Kidney (tissue), 14 donors: Measurements from ENCODE around the gene NUP205. TPM values are rescaled to one million over a fixed set of nuclear protein-coding genes. Genes with fewer than 3 reads are reported as not detected.

Experiments
- DNase-seq, 5 donors: peaks; one replicate each; pipeline ENCODE4 v3.0.0-alpha.2; 2013 to 2020
- FAIRE-seq: peaks from 2 replicates; lab custom pipeline; 2012; peaks lifted over from hg19 to GRCh38; lab: Jason Lieb, UNC
- H3K27ac ChIP-seq, 2 donors: one replicate each; pipeline ENCODE4 v1.7.0; 2013; ENCODE audit warnings: low read depth in 2 of 2, low read length in 2 of 2, inconsistent platforms in 1 of 2
- H3K27me3 ChIP-seq: one replicate; pipeline ENCODE4 v1.7.1; 2013; ENCODE audit warnings: low read length, inconsistent platforms; ENCODE audit not compliant: control insufficient read depth, insufficient read depth
- H3K36me3 ChIP-seq, 3 donors: one replicate each; pipeline versions ENCODE4 v1.7.0 to v1.7.1; 2013; ENCODE audit warnings: low read length in 3 of 3, control low read depth in 1 of 3, inconsistent platforms in 1 of 3; ENCODE audit not compliant: insufficient read depth in 3 of 3, control insufficient read depth in 2 of 3
- H3K4me1 ChIP-seq, 3 donors: one replicate each; pipeline versions ENCODE4 v1.7.0 to v1.7.1; 2013; ENCODE audit warnings: low read length in 3 of 3, inconsistent platforms in 1 of 3, low read depth in 1 of 3; ENCODE audit not compliant: control insufficient read depth in 2 of 3, insufficient read depth in 2 of 3
- H3K4me3 ChIP-seq, 3 donors: one replicate each; pipeline versions ENCODE4 v1.7.0 to v1.8.1; 2013; ENCODE audit warnings: low read length in 3 of 3, control low read depth in 1 of 3, inconsistent platforms in 1 of 3
- H3K9ac ChIP-seq, 3 donors: one replicate each; pipeline versions ENCODE4 v1.7.0 to v1.7.1; 2013; ENCODE audit warnings: low read length in 3 of 3, control low read depth in 1 of 3, inconsistent platforms in 1 of 3
- H3K9me3 ChIP-seq, 3 donors: one replicate each; pipeline versions ENCODE4 v1.7.0 to v1.7.1; 2013; ENCODE audit warnings: low read length in 3 of 3, control low read depth in 1 of 3, inconsistent platforms in 1 of 3; ENCODE audit not compliant: control insufficient read depth in 2 of 3, insufficient read depth in 1 of 3
- CTCF ChIP-seq: IDR thresholded peaks from 3 replicates; pipeline ENCODE4 v1.5.1; 2012; ENCODE audit warnings: mild to moderate bottlenecking, moderate library complexity, borderline replicate concordance; ENCODE audit not compliant: insufficient read depth; ENCODE audit errors: extremely low read depth
- intact Hi-C: fragments of 100-400 bp; cut with DNase I; formaldehyde crosslinking; loops from one replicate; pipeline ENCODE4 v1.11.1; 2022
- polyA plus RNA-seq: library from polyadenylated mRNA; stranded (reverse); fragments of 350-450 nt; fragmentation: Illumina TruSeq; extraction: RNeasy Lipid Tissue Mini Kit (QIAGEN cat#74804); gene quantifications from one replicate; pipeline ENCODE4 v1.2.3, GENCODE V29; 2014; ENCODE audit warnings: low read depth, low replicate concordance; ENCODE audit not compliant: insufficient read depth
- total RNA-seq: library from RNA; stranded (reverse); fragmentation: NEBNext Ultra II Directional; extraction: Animal tissue kit (Norgen Biotek cat#: 25700); gene quantifications from one replicate; pipeline ENCODE4 v1.2.1, GENCODE V29; 2021
- donor health status: control.
- donor health status: control.
- donor health status: control.
- donor health status: control.
- donor health status: control.
- donor health status: DM: yes; HTN: yes; CAD: no.
- donor health status: Normal renal cell carcinoma (clear cell type).

NUP205 gene
- total and polyA plus RNA-seq, 2 donors from 2014 or later: 20.5 to 40.7 TPM

GRCh38 chr7:135514856-135515255 is 42.9 kb upstream of the NUP205 start:
- Histone ChIP-seq H3K9me3 (no peaks in the 10 kb centered on the region), H3K27me3 (no peaks in the 10 kb centered on the region), H3K36me3 (no peaks in the 10 kb centered on the region), H3K9ac (no peak overlapping the region), H3K4me3 (no peak overlapping the region), H3K4me1 (peaks cover 0 to 7% (median 5%) of the 10 kb centered on the region in 3 donors), H3K27ac (no peak overlapping the region)
- DNase-seq: peak in 1 of 5 donors; percentile 11
- intact Hi-C loops: no loop called here
- no peak for TF ChIP-seq CTCF
- FAIRE-seq: no peak

- H3K27ac ChIP-seq: no peak overlapping the region
- no peaks in the 10 kb centered on the region for H3K27me3 ChIP-seq
- H3K36me3 ChIP-seq: no peaks in the 10 kb centered on the region
- peaks cover 0 to 7% (median 0%) of the 10 kb centered on the region in 3 donors for H3K4me1 ChIP-seq
- intact Hi-C loops: no loop called here
- TF ChIP-seq CTCF: no peak
- no peaks in the 10 kb centered on the region for H3K9me3 ChIP-seq
- no peak overlapping the region for H3K9ac ChIP-seq
- H3K4me3 ChIP-seq: no peak overlapping the region
- FAIRE-seq: no peak
- DNase-seq: no peak
Measured at GRCh38 chr7:135517060-135517459, 40.7 kb upstream of the NUP205 start.

- Histone ChIP-seq H3K27ac (no peak overlapping the region), H3K27me3 (no peaks in the 10 kb centered on the region), H3K4me3 (no peak overlapping the region), H3K9me3 (no peaks in the 10 kb centered on the region), H3K9ac (no peak overlapping the region), H3K36me3 (no peaks in the 10 kb centered on the region), H3K4me1 (peaks cover 0 to 7% (median 0%) of the 10 kb centered on the region in 3 donors)
- FAIRE-seq (no peak), DNase-seq (no peak)
- no peak for TF ChIP-seq CTCF
- intact Hi-C loops: no loop called here
Measured at GRCh38 chr7:135518748-135519147, 39.0 kb upstream of the NUP205 start.

DNA sequence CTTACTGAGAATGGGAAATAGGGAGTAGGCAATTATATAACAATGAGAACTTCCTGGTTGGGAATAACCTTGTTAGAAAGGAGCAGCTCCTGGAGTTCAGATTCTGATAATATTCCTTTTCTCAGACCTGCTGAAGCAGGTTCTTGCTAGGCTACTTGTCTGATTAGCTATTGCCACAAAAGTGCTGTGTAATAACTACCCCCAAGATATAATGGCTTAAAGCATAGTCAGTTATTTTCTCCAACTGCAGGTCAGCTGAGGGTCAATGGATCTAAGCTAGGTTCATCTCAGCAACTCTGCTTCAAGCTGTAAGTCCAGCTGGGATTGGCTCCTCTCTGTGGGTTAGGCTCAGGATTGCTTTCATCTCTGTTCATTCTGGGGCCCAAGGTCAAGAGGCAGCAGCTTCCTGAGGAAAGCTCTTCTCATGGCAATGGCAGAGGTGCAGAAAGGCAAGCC is 38.5 kb upstream of the NUP205 start:
- no peaks in the 10 kb centered on the region for H3K27me3 ChIP-seq
- no peak for TF ChIP-seq CTCF
- H3K36me3 ChIP-seq: no peaks in the 10 kb centered on the region
- peaks cover 0 to 7% (median 0%) of the 10 kb centered on the region in 3 donors for H3K4me1 ChIP-seq
- H3K9me3 ChIP-seq: no peaks in the 10 kb centered on the region
- no peak overlapping the region for H3K4me3 ChIP-seq
- no peak for FAIRE-seq
- intact Hi-C loops: no loop called here
- peak in 1 of 5 donors; percentile 14 for DNase-seq
- H3K27ac ChIP-seq: peak overlapping the region in 1 of 2 donors; percentile 7
- H3K9ac ChIP-seq: no peak overlapping the region
